Epithelial cell of esophagus (primary cell): ENCODE data around the gene KRT33A.
A peak's percentile ranks its signal among the peaks of the same experiment; 100 is the strongest.
"Not testable (repeated sequence)": the region's sequence is repeated elsewhere in the genome, so short reads cannot be mapped to it uniquely, and the experiment has no call there.

Experiments
- DNase-seq: peaks from one replicate; pipeline ENCODE4 v3.0.0; 2010; ENCODE audit warnings: low read depth
- H3K4me3 ChIP-seq: 2 replicates; pipeline ENCODE4 v1.5.1; 2011; ENCODE audit warnings: mild to moderate bottlenecking, low read length, control low read depth
- CTCF ChIP-seq: IDR thresholded peaks from 2 replicates; pipeline ENCODE4 v1.5.1; 2011; ENCODE audit warnings: low read depth, mild to moderate bottlenecking, low read length, control low read depth, inconsistent platforms; ENCODE audit not compliant: insufficient read depth; ENCODE audit errors: missing control alignments

The KRT33A gene

DNA sequence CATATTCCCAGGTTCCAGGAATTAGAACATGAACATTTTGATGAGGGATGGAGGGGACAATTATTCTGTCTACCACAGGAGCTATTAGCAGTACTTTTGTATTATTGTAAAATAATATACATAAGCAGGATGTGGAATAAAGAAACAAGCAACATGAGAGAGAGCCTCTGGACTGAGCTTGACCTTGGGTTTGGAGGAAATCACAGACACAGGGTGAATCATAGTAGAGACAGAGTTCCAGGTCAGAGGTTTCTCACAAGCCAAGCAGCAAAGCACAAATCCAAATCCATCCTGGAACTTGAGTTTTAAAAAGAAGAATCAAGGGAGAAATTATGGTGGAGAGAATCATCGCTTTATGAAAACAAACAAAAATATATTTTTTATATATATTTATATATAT lies 41.6 kb upstream of the KRT33A start:
- H3K4me3 ChIP-seq = no peak overlapping the region
- no peak for TF ChIP-seq CTCF
- no peak for DNase-seq

GRCh38 chr17:41391535-41391934 lies 40.9 kb upstream of the KRT33A start:
- DNase-seq = no peak
- H3K4me3 ChIP-seq = no peak overlapping the region

DNA sequence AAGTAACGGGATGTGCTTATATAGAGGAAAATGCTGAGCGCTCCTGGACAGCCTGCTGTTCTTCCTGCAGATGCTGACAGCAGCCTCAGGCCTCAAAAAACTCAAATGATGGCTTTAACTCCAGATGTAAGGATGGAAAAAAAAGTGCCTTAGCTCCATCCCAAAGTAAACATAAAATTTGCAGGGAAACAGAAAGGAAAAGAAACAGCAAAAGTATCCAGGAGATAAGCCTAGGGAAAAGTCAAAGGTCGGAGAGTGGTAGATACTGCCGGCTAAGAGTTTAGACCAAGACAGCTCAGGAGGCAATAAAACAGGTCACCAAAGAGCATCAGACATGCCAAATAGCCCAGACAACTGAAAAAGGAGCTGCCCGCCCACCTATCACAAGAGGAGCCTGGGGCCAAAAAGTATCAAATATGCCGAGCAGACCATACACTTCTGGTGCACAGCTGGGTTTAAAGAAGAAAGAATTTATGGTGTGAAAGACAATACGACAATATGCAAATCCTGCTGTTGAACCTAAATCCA lies 39.8 kb upstream of the KRT33A start:
- TF ChIP-seq CTCF = no peak
- H3K4me3 ChIP-seq = no peak overlapping the region

More at GRCh38 chr17:41391535-41391934, 40.9 kb upstream of the KRT33A start:
- no peak for TF ChIP-seq CTCF

DNA sequence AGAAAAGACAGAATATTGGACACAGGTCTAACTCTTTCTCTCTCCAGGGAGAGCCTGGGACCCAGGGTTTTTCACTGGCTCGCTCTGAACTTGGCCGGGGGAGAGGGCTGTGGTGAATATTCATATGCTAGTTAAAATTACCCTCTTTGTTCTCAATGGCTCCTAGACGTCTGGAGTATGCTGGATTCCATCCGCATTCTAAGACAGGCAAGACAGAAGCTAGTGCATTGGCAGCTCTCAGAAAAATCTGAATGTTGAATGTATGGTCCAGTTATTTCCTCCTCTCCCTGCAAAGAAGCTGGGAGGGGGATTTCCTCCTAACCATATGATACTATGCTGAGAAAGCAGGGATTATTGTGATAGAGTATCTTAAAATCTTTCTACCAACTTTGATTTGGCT lies 37.0 kb upstream of the KRT33A start:
- no peak overlapping the region for H3K4me3 ChIP-seq
- no peak for DNase-seq
- no peak for TF ChIP-seq CTCF

More for the DNA sequence above, 39.8 kb upstream of the KRT33A start:
- no peak for DNase-seq

GRCh38 chr17:41386227-41386626 lies 35.6 kb upstream of the KRT33A start:
- no peak for TF ChIP-seq CTCF
- no peak overlapping the region for H3K4me3 ChIP-seq
- DNase-seq = no peak

DNA sequence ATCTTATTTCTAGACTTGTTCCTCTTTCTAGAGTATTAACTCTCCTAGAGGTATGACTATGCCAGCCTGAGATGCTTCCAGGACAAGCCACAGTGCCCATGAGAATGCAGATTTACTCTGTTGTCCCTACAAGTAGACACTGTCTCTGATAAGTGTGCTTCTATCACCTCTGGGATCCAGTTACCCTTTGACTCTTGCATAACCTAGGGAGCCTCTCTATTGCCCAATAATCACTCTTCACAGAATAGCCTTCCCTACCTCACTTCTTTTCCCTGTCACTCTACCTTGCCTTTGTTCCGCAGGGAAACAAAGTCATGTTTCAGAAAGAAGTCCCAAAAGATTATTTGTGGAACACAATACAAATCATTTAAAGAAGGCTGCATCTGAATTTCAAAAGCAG lies 33.1 kb upstream of the KRT33A start:
- no peak for TF ChIP-seq CTCF
- DNase-seq = no peak
- H3K4me3 ChIP-seq = no peak overlapping the region

GRCh38 chr17:41382394-41382793 lies 31.8 kb upstream of the KRT33A start:
- H3K4me3 ChIP-seq = no peak overlapping the region
- DNase-seq = peak; percentile 76
- no peak for TF ChIP-seq CTCF

DNA sequence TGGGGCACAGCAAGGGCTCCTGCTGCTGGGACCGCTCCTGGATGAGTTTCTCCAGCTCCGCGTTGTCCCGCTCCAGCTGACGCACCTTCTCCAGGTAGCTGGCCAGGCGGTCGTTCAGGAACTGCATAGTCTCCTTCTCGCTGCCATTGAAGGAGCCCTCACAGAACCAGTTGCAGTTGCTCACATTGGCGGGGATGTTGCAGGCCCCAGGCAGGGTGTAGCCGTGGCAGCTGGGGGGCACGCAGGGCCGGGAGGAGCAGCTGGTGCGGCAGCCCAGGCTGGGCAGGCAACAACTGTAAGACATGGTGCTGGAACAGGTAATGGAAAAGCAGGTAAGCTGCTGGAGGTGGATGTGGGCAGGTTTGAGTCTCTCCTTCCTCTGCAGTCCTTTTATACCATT lies 31.3 kb upstream of the KRT33A start, which contains the start of gene KRT34:
Gene KRT34, minus strand, starts transcription at position 364 of the 400 bp plus-strand sequence. Its CDS starts 60 bp downstream, at position 304.
- not testable (repeated sequence) for H3K4me3 ChIP-seq, DNase-seq

DNA sequence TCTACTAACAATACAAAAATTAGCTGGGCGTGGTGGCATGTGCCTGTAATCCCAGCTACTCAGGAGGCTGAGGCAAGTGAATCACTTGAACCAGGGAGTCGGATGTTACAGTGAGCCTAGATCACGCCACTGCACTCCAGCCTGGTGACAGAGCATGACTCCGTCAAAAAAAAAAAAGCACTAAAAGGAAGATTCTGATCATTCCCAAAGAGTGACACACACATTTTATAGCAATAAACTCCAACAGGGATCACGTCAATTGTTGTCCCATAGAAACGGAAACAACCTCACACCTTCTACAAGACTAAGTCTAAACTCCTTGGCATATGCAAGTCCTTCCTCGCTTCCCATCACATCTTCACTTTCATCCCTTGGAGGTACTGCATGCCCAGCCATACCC lies 29.5 kb upstream of the KRT33A start:
- not testable (repeated sequence) for H3K4me3 ChIP-seq
- peak; percentile 91 for DNase-seq
